ENCODE data around the gene ELL2. TPM values are rescaled to one million over a fixed set of nuclear protein-coding genes. Genes with fewer than 3 reads are reported as not detected.

ELL2 gene
- 10.8 to 18.4 TPM (median 13.0 TPM) in 5 replicates for total RNA-seq (2022; extraction: Qiagen RNA extraction; ENCODE audit: low read depth)

GRCh38 chr5:95961617-95962474, at the start of gene ELL2:
Gene ELL2 (minus strand): TSS chr5:95961851. CDS start chr5:95961721, 130 bp downstream.

Other genes with a start within 250 kb of the ELL2 start
- gene RHOBTB3, start 230.5 kb downstream of the ELL2 start, total RNA-seq (2022; extraction: Qiagen RNA extraction; ENCODE audit: low read depth), result 5.9 to 10.0 TPM (median 7.3 TPM) in 5 replicates
- gene GLRX, start 139.1 kb downstream of the ELL2 start, total RNA-seq (2022; extraction: Qiagen RNA extraction; ENCODE audit: low read depth), result 47.3 to 86.3 TPM (median 54.5 TPM) in 5 replicates